GM21528 (cell line): ENCODE data around the gene SNX12.
"Not testable (repeated sequence)": the region's sequence is repeated elsewhere in the genome, so short reads cannot be mapped to it uniquely, and the experiment has no call there.

Experiments used
- ATAC-seq: cut with Tn5 transposase; IDR thresholded peaks from one replicate; pipeline ENCODE4 v1.9.1; 2021; ENCODE audit warnings: mild to moderate bottlenecking, moderate library complexity; ENCODE audit not compliant: unreplicated experiment, low FRiP score

SNX12 gene

GRCh38 chrX:71095033-71095432, 26.9 kb upstream of the SNX12 start:
- peak; percentile 13 for ATAC-seq

- no peak for ATAC-seq
These were observed 23.1 kb upstream of the SNX12 start for GRCh38 chrX:71091263-71091662.

GRCh38 chrX:71085900-71086299, 17.8 kb upstream of the SNX12 start:
- ATAC-seq = no peak

GRCh38 chrX:71082822-71083221, 14.7 kb upstream of the SNX12 start:
- ATAC-seq = no peak

GRCh38 chrX:71082124-71082647, 14.1 kb upstream of the SNX12 start:
- ATAC-seq = no peak

GRCh38 chrX:71081330-71082123, 13.4 kb upstream of the SNX12 start:
- no peak for ATAC-seq

GRCh38 chrX:71070531-71070930, 2.4 kb upstream of the SNX12 start:
- ATAC-seq = no peak

GRCh38 chrX:71067712-71068043, 456 bp downstream of the SNX12 start:
- peak; percentile 12 for ATAC-seq

GRCh38 chrX:71067089-71067488, 1.0 kb downstream of the SNX12 start:
- ATAC-seq = no peak

GRCh38 chrX:71060127-71060526, 8.0 kb downstream of the SNX12 start:
- ATAC-seq = no peak

- no peak for ATAC-seq
These were observed 10.1 kb downstream of the SNX12 start for GRCh38 chrX:71057848-71058530.

- no peak for ATAC-seq
These were observed 11.3 kb downstream of the SNX12 start for GRCh38 chrX:71056867-71057266.

GRCh38 chrX:71053217-71053621, 14.9 kb downstream of the SNX12 start:
- ATAC-seq = no peak

GRCh38 chrX:71052721-71053120, 15.4 kb downstream of the SNX12 start:
- no peak for ATAC-seq

GRCh38 chrX:71047891-71048290, 20.2 kb downstream of the SNX12 start:
- ATAC-seq = not testable (repeated sequence)

- no peak for ATAC-seq
These were observed 50.7 kb downstream of the SNX12 start for GRCh38 chrX:71017396-71017939.
